ENCODE measurements around the gene GPRC6A.

The GPRC6A gene

DNA sequence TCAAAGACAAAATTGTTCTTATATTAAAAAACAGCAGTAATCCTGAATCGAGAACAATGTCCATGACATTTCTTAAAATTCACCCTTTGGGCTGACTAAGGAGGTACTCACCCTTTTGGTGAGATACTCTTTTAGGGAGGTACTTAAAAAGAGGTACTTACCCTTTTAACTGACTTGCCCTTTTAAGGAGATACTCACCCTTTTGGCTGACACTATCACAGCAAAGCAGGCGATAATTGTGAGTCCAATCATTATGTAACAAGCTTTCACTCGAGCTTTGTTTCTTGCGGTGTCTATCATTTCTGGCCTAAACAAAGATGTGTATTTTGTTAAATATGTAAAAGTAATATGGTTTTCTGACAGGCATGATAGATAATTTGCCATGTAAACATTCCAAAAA is 67.1 kb downstream of the GPRC6A start:
- no peak for DNase-seq (ENCODE audit: low read depth)
- TF ChIP-seq CTCF (IDR thresholded peaks at IDR 0.05; ENCODE audit: control insufficient read depth, insufficient read depth, low read depth, low read length, missing control alignments): no peak
- no peak overlapping the region for H3K4me3 ChIP-seq (ENCODE audit: control insufficient read depth, low read depth, low read length)

GRCh38 chr6:116745176-116745575 is 83.7 kb downstream of the GPRC6A start:
- H3K4me3 ChIP-seq (ENCODE audit: control insufficient read depth, low read depth, low read length): no peak overlapping the region
- no peak for DNase-seq (ENCODE audit: low read depth)
- no peak for TF ChIP-seq CTCF (IDR thresholded peaks at IDR 0.05; ENCODE audit: control insufficient read depth, insufficient read depth, low read depth, low read length, missing control alignments)

Data from AG09309 (cell line).